Measurements from ENCODE around the gene LRRC46.

The LRRC46 gene

DNA sequence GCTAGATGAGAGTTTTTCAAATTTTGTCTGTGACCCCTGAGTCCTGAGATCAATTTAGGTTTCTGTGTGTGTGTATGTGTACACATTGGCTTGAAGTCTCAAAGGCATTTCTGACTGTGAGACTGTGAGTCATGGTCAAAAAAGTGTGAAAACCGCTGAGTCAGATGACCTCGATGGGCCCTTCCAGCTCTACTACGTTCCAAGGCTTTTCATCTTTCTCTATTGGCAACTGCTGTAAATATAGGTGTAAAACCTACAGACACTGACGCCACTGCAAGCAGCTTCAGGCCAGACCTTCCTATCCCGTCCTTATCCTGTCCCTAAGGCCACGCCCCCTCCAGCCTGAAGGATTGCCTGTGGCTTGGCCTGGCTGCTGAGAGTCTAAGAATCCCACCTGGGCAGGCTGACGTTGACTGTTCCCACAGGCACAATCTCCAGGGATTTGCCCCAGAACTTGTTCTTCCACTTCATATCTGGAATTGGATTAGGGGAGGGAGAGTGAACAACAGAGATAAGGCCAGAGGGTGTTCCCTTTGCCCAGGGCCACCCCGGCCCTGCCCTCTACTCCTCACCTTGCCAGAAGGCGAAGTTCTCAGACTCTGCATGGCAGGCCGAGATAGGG lies 21.2 kb upstream of the LRRC46 start:
- DNase-seq = peak; percentile 55

DNA sequence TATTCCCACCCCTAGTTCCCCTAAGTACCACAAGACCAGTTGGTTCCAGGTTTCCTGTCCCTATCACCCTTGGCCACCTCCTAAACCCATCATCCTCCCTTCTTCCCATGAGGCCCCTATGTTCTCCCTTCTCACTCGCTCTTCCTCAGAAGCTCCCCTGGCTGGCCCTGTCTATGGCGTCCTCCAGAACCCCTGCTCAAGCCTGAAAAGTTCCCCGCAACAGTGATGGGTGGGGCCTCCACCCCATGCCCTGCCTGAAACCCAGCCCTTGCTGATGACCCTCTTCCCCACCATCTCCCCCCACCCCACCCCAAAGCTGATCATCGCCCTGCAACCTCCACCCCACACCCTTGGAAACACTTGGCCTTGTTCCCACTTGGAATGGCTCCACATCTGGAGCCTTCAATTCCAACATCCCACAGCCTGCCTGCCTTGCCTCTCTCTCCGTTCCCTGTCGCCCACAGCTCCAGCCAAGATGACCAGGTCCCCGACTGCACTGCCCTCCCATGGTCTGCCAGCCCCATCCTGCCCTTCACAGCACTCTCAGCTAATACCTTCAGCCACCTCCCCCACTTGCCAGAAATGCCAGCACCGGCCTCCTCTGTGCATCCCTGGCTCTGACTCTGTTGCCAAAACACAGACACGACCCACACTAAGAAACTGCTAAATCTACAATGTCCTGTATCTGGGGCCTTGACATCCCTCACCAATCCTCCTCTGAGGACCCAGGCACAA lies 20.4 kb upstream of the LRRC46 start:
- DNase-seq = peak; percentile 42

DNA sequence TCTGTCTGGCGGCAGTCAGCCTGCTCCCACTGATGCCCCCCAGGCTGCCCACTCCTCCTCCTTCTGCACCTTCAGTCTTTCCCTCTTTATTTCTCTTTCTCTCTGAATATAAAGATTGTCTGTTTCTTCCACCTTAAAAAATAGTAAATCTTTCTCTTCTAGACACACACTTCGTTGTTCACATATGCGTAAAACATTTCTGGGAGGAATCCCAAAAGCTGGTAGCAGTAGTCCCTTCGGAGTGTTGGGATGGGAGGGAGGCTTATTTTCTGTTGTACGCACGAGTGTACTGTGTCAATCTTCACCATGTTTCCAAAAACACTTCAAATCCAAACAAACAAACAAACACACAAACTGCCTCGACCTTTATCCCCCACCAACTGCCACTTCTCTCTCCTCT lies 19.8 kb upstream of the LRRC46 start:
- peak; percentile 32 for DNase-seq

DNA sequence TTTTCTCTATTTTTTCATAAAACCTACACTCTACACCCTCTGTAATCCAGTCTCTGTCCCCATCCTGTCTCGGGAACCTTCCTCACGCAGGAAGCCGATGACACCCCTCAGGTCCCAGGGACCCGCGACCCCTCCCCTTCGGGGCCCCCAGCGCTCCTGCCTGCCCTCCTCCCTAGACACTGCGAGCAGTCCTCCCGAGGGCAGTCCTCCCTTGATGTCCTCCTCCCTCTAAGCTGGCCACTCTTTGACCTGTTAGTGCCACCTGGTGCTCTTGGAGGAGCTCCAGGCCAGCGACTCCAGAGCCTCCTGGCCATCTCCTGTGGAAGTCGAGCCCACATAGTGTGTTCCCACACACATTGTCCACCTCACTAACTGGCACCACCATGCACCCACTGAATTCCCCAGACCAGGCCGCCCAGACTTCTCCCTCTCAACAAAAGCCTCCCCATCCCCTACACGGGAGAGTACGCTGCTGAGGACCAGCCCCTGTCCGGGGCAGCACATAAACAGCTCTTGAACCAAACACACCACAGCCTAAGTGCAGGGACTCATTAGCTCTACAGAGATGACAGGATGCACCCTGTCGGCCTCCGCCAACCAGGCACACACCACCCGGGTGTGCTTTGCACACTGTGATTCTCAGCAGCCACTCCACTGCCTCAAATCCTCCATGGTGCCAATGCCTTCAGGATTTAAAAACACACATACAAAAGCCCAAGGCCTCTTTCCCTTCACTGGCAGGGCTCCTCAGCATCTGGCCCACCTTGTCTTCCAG lies 19.1 kb upstream of the LRRC46 start:
- no peak for DNase-seq

DNA sequence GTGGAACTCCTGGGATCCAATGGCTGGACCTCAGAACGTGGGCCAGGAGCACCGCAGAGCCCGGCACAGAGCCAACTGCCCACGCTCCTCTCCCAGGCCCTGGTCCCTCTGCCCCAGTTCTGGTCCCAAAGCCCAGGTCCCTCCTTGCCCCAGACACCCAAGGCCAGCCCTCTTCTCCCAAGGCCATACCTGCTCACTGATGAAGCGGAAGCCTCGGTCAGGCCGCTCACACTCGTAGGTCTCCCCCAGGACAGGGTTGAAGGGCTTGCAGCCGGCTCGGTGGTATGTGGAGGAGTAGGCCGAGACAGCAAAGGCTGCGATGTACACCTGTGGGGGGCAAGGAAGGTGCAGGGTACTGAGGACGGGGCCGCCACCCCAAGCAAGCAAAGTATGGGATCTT lies 18.4 kb upstream of the LRRC46 start:
- DNase-seq = no peak

DNA sequence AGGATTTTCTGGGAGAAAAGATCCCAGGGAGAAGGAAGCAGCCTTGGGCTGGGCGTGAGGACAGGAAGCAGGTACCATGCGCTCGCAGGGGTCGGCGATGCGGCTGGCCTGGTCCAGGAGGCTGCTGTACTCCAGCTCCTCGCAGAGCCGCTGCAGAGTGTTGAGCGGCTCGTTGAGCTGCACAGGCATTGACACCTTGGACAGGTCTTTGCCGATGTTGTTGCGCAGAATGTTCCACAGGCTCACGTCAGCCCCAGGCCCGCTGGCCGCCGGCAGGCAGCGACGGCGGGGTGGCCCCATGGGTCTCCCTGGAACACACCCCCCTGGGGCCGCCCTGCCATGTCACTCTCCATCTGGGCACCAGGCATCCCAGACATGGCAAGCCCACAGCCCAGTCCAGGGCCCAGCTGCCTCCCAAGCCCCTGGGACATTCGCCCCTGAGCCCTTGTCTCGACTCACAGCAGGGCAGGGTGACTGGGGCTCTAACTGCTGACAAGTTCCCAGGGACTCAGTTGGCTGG lies 17.9 kb upstream of the LRRC46 start:
- DNase-seq = no peak

DNA sequence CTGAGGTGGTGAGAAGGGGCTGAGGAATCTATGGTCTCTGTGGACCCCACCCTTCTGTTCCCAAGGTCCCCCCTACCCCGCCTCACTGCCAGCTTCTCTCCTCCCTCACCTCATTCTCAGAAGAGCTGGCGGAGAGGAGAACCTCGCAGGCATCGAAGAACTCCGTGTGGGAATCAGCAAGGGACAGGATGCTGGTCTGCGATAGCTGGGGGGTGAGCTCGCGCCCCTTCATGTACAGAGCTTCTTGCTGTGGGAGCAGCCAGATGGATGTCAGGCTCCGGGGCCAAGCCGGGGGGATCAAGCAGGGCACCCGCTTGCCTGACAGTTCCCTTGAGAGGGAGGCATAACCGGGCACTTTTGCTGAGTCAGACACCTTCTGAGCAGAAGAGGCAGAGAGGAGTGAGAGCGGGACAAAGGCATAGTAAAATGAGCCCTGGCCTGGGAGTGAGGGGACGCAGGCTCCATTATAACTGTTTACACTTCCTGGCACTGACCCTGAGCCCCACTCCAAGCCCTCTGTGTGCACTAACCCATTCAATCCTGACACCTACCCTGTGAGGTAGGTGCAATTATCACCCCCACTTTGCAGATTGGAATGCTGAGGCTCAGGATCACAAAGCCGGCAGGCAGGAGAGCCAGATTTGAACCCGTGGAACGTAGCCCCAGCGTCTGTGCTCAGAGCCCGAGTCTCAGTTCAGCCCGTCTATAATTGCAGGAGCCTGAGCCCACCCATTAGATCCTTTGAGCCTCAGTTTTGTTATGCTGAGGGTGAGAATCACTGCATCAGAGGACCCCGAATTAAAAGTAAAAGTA lies 16.2 kb upstream of the LRRC46 start:
- DNase-seq = no peak

DNA sequence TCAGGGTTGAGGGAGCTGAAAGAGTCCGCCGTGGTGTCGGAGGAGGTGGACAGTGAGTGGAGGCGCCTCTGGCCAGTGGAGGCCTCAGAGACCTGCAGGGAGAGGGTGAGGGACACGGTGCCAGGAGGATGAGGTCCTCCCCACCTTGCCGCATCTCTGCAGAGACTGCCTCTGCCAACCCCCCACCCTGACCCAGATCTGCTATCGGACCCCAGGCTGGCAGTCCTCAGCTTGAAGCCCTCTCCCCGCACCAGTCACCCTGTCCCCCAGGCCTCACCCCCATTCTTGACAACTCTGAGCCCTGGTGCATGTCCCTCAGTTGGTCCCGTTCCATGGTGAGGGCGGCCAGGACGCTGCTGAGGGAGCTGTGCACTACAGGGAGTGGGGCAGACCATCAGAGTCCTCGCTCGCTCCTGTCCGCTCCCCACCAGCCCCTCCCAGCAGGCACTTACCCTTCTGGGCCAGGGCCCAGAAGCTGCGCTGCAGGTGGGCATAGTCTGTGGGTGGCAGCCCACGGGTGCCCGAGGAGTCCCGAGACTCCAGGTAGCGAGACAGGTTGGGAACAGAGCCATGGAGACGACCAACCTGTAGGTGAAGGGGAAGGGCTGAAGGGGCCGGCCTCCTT lies 15.2 kb upstream of the LRRC46 start:
- DNase-seq = no peak

DNA sequence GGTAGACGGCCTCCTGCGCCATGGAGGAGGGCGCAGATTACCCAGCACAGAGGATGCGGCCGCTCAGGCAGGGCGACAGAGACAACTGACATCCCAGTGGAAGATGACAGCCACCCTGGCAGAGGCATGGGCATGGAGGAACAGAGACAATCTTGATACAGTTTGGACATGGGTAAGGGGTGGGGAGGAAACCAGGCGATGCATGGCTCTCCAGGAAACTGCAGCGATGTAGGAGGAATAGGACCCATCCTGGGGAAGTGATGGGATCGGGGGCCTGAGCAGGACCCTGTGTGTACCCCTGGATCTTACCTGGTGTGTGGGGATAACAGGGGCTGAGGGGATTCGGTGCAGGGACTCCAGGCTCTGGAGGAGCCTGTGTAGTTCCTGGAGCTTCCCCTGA lies 14.5 kb upstream of the LRRC46 start:
- no peak for DNase-seq

DNA sequence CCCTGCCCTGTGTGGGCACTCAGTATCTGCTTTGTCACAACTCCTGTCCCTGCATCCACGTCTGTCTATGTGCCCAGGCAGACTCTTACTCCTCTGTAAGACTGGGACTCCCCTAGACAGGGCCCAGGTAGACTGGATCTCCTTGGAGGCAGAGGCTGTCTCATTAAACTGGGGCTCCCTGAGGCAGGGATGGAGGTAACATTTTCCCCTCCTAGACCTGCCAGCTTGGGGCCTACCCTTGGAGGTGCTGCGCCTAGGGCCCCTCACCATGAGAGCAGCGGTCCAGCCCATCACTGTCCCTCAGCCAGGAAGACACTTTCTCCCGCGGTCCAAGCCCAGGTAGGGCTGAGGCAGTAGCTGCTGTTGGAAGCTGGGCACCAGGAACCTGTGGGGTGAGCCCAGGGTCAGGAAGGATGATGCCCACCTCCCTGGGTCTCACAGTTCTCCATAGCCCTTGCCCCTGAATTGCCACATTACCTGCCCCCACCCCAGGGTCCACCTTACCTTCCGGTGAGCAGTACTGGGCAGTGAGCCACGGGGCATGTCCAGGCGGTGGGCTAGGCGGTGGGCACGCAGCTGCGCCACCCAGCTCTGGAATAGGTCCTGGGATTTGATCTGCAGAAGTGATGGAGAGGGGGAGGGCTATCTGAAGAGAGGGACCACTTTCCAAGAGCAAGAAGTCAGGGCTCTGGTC lies 13.3 kb upstream of the LRRC46 start:
- DNase-seq = no peak

DNA sequence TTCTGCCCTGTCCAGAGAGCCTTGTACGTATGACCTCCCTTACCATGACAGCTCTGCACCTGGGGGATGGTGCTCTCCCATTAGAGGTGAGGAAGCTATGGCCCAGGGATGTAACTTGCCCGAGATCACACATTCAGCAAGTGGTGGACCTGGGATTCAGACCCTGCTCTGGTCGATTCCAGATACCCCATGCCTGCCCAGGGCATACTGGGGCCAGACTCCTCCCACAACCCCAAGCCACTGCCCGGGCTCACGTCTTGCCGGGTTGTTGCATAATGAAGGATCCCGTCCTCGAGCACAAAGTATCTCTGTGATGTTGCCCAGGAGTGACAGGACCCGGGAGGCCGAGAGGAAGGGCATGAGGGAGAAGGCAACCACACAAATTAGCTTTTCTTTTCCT lies 12.0 kb upstream of the LRRC46 start:
- DNase-seq = no peak

DNA sequence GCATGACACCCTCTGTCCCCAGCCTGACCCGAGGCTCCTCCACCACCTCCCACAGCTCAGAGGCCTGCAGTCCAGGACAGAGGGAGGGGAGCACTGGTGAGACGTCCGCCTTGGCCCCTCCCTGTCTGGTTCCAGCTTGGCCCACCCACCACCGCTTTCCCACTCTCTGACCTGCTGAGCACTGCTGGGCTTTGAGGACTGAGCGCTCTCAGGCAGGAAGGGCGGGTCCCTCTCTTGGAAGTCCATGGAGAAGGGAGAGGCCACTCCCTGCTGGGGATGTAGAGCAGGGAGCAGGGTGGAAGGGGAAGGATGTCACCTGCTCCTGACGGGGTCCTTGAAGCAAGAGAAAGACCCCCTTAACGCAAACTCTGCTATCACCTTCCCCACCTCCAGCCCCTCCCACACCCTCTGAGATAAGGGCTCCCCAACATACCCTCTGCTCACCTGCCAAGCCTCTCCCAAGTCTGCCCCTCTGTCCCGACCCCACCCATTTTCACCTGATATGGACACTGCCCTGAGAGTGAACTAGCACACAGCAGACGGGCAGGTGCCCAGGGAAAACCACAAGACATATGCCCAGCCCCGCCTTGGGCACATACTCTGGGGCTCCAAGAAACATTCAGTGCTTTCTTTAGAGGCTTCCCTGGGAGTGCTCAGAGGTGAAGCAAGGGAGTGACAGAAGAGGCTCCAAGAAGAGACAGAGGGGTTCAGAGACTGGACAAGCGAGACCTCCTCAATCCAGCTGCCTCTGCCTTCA lies 11.3 kb upstream of the LRRC46 start:
- DNase-seq = no peak

DNA sequence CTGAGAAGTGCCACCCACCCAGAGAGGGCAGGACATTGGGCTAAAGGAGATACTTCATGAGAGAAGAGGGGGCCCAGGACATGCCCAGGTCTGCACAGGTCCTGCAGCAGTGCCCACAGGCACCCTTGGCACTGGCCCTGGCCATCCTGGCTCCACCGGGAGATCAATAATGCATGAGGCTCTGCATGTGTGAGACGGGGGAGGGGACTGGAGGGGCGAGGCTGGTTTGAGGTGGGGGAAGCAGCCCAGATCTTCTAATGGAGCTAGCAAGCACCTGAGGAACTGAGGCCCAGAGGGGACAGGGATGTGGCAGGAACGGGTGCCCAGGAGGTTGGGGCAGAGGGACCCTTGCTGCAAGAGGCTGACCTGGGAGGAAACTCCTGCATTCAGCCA lies 10.4 kb upstream of the LRRC46 start:
- DNase-seq = no peak

DNA sequence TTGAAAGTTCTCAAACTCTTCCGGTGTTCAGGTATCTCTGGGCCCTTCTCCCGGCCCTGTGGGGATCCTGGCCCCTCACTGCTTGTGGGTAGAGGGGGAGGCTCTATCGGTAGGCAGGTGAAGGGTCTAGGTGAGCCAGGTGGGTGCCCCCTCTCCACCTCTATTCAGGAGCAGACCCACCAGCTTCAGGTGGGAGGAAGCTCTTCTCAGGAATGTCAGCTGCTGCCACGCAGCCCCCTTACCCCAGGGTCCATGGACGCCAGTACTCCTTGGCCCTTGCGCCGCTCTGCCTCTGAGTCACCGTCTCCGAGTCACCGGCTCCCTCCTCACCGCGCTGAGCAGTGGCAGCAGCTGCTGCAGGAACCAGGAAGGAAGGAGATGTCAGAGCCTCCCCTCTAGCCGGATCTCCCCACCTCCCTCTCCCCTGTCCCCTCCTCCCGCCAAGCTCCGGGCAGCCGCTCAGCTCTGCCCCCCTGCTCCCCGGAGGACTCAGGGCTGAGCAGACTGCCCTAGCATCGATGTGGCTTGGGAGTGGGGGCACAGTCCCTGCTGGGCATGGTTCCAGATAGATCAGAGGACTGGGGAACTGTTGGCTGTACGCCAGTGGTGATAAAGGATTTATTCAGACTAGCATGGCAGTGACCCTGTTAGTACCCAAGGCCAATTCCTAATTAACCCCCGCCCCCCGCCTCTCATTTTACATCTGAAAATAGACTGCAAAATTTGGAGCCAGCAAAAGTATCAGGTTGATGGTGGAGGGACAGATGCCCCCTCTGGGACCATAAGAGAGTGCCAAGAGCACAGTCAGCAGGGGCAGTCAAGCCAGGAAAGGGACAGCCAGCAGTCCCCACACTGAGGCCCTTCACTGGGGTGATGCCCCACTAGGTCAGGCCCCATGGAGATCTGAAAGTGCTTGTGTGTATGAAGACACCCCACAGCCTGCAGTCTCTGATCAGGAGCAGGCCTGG lies 9.8 kb upstream of the LRRC46 start, which contains the start of gene OSBPL7:
Gene OSBPL7, minus strand, starts transcription at position 371 of the 968 bp plus-strand sequence. CDS start 1,516 bp downstream, outside the sequence.
- DNase-seq = peak; percentile 86

DNA sequence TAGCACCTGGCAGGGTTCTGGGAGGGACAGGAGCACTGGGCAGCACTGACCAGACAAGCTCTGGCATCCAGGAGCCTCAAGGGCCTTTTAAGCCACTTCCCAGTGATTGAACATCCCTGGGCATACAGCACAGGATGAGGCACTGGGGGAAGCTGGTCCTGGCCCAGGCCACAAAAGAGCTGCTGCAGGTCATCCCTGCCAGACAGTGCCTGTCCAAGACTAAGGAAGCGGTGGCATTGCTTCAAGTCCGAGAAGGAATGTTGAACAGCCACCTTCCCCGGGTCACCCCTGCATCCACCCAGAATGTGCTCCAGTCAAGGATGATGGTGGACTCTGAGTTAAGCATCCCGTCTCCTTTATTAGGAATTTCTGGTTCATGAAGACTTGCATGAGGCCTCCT lies 8.7 kb upstream of the LRRC46 start:
- DNase-seq = no peak

DNA sequence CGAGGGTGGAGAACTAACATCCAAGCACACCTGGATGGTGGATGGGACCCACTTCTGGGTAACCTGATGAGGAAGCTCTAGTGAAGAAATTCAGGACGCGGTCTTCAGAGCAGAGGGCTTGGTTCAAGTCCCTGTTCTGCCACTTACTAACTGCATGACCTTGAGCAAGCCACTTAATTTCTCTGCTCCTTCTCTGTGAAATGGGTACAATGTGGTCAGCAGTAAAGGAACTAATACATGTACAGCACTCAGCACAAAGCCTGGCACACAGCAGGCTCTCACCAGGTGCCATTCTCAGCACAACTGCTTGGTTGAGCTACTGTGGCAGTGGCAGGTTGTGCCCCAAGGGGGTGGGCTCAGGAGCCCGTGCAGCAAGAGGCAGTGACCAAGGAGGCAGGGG lies 8.0 kb upstream of the LRRC46 start:
- DNase-seq = no peak

DNA sequence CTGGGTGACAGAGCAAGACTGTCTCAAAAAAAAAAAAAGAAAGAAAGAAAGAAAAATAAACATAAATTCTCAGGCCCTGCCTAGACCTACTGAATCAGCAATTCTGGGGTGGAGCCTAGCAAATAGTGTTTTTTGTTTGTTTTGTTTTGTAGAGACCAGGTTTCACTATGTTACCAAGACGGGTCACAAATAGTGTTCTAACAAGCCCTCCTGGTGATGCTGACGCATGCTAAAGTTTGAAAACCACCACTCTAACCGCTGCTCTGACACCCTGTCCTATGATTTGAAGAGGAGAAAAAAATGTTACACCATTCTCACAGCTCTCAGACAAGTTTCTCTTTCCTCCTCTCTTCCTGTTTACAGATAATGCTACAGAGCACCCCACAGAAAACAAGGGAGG lies 1.6 kb upstream of the LRRC46 start:
- DNase-seq = no peak

DNA sequence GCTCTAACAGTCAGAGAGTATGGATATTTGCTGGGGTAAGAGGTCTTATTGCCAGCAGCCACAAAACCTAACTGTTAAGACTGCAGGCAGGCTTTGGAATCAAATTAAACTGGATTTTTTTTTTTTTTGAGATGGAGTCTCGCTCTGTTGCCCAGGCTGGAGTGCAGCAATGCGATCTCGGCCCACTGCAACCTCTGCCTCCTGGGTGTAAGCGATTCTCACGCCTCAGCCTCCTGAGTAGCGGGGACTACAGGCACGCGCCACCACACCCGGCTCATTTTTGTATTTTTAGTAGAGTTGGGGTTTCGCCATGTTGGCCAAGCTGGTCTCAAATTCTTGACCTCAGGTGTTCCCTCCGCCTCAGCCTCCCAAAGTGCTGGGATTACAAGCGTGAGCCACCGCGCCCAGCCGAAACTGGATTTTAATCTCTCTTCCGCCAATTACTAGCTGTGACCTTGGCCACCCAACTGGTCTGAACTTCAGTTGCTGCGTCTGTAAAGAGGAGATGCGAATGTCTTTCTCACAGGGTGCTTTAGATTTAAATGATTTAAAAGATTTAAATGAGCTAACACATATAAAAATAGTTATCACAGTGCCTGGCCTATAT lies 971 bp upstream of the LRRC46 start:
- no peak for DNase-seq

DNA sequence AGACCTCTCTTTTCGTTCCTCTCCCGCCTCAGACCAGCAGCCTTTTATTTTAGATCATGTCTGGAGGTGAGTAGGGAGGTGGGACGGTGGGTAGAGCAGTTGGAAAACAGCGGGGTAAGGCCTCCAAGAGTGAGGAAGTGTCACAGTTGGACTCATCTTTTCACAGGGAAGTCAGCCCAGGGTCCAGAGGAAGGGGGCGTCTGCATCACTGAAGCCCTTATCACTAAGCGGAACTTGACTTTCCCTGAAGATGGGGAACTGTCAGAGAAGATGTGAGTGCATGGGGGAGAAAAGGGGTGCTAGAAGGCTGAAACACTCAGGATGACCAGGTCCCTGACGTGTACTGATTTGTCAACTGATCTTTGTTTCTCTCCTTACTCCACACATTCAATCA lies 461 bp downstream of the LRRC46 start:
- no peak for DNase-seq

Measured in activated CD8-positive, alpha-beta memory T cell treated with anti-CD3 and anti-CD28 coated beads, Interleukin-2, amount 50 U/mL, for 48 hours (primary cell).